ENCODE data around the gene PROSER3.

- TF ChIP-seq CTCF (IDR thresholded peaks at IDR 0.05; ENCODE audit: insufficient read depth, low read length), result no peak
- no peak for TF ChIP-seq POLR2AphosphoS5 (IDR thresholded peaks at IDR 0.05; ENCODE audit: low read depth)
Measured at GRCh38 chr19:35791814-35792279, 33.9 kb downstream of the PROSER3 start.
